ENCODE measurements around the gene KLF9. TPM values are rescaled to one million over a fixed set of nuclear protein-coding genes. Genes with fewer than 3 reads are reported as not detected.

Gene KLF9
- total RNA-seq, 1 experiment from 2014 or later: 1.0 TPM

- TF ChIP-seq, protein P1, sequence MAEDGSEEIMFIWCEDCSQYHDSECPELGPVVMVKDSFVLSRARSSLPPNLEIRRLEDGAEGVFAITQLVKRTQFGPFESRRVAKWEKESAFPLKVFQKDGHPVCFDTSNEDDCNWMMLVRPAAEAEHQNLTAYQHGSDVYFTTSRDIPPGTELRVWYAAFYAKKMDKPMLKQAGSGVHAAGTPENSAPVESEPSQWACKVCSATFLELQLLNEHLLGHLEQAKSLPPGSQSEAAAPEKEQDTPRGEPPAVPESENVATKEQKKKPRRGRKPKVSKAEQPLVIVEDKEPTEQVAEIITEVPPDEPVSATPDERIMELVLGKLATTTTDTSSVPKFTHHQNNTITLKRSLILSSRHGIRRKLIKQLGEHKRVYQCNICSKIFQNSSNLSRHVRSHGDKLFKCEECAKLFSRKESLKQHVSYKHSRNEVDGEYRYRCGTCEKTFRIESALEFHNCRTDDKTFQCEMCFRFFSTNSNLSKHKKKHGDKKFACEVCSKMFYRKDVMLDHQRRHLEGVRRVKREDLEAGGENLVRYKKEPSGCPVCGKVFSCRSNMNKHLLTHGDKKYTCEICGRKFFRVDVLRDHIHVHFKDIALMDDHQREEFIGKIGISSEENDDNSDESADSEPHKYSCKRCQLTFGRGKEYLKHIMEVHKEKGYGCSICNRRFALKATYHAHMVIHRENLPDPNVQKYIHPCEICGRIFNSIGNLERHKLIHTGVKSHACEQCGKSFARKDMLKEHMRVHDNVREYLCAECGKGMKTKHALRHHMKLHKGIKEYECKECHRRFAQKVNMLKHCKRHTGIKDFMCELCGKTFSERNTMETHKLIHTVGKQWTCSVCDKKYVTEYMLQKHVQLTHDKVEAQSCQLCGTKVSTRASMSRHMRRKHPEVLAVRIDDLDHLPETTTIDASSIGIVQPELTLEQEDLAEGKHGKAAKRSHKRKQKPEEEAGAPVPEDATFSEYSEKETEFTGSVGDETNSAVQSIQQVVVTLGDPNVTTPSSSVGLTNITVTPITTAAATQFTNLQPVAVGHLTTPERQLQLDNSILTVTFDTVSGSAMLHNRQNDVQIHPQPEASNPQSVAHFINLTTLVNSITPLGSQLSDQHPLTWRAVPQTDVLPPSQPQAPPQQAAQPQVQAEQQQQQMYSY (CRISPR knock-in tag; IDR thresholded peaks at IDR 0.05): no peak
- TF ChIP-seq ZNF121 (CRISPR knock-in tag; IDR thresholded peaks at IDR 0.05) (no peak), JUN (CRISPR knock-in tag; IDR thresholded peaks at IDR 0.05) (no peak), FOXP1 (CRISPR knock-in tag; IDR thresholded peaks at IDR 0.05; ENCODE audit: borderline replicate concordance) (no peak), FOXJ3 (CRISPR knock-in tag; IDR thresholded peaks at IDR 0.05; ENCODE audit: borderline replicate concordance) (no peak)
Observed at GRCh38 chr9:70374962-70375618, 39.4 kb downstream of the KLF9 start (continued).

DNA sequence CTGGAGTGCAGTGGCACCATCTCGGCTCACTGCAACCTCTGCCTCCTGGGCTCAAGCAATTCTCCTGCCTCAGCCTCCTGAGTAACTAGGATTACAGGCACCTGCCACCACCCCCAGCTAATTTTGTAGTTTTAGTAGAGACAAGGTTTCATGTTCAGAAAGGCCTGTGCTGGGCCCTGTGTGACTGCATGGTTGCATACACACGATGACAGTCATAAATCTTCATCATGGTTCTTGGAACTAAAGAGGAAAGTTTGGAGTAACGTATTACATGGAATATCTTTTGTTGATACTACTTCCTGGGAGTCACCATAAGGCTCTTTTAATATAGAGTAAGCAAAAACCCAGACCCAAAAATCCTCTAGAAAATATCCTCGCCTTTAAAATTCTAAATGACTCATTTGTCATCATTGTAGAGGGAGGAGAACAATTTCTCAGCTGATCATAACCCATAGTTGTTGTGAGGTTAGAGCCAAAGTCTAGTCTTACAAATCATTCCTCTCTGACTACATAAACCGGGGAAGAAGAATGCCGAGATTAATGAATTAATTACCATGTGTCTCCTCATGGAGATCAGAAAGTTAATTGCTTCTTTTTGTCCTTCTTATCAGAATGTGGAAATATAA, 47.0 kb downstream of the KLF9 start:
- Mint-ChIP-seq H3K9me3 (peaks cover 9% of the 10 kb centered on the region), H3K27me3 (ENCODE audit: low read depth) (no peaks in the 10 kb centered on the region), H3K4me1 (no peaks in the 10 kb centered on the region), H3K4me3 (no peak overlapping the region), H3K27ac (no peak overlapping the region), H3K36me3 (no peaks in the 10 kb centered on the region)
- ChIA-PET CTCF (interaction anchor here (0.6 kb wide), 1 partner anchor 234 kb away, joined by 3 read pairs; no protein-coding TSS in a partner anchor), POLR2A (no interaction called here)
- no peak for DNase-seq (ENCODE audit: low spot score)
- no peak for TF ChIP-seq SMAD4 (CRISPR knock-in tag; IDR thresholded peaks at IDR 0.05)
- TF ChIP-seq PRRX2 (CRISPR knock-in tag; IDR thresholded peaks at IDR 0.05): no peak
- TF ChIP-seq GTF2I (CRISPR knock-in tag; conservative IDR thresholded peaks at IDR 0.05): no peak
- TF ChIP-seq ATF6 (CRISPR knock-in tag; IDR thresholded peaks at IDR 0.05): no peak
- TF ChIP-seq CREB1 (CRISPR knock-in tag; IDR thresholded peaks at IDR 0.05): no peak
- TF ChIP-seq NR3C1 (CRISPR knock-in tag; conservative IDR thresholded peaks at IDR 0.05; ENCODE audit: low read depth): no peak
- TF ChIP-seq, protein P2, sequence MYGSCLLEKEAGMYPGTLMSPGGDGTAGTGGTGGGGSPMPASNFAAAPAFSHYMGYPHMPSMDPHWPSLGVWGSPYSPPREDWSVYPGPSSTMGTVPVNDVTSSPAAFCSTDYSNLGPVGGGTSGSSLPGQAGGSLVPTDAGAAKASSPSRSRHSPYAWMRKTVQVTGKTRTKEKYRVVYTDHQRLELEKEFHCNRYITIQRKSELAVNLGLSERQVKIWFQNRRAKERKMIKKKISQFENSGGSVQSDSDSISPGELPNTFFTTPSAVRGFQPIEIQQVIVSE (CRISPR knock-in tag; IDR thresholded peaks at IDR 0.05; ENCODE audit: borderline replicate concordance): no peak
- TF ChIP-seq SOX15 (CRISPR knock-in tag; IDR thresholded peaks at IDR 0.05): no peak
- TF ChIP-seq ZMAT4 (CRISPR knock-in tag; IDR thresholded peaks at IDR 0.05): no peak
- TF ChIP-seq NR2C2 (CRISPR knock-in tag; IDR thresholded peaks at IDR 0.05): no peak
- TF ChIP-seq ELF4 (CRISPR knock-in tag; IDR thresholded peaks at IDR 0.05; ENCODE audit: low read depth): no peak
- no peak for TF ChIP-seq NFYB (CRISPR knock-in tag; conservative IDR thresholded peaks at IDR 0.05; ENCODE audit: low read depth)
- no peak for TF ChIP-seq FOXJ3 (CRISPR knock-in tag; IDR thresholded peaks at IDR 0.05; ENCODE audit: borderline replicate concordance)
- TF ChIP-seq EMX1 (CRISPR knock-in tag; IDR thresholded peaks at IDR 0.05): no peak
- no peak for ATAC-seq

Measured in WTC11 (cell line).